ENCODE measurements around the gene KCNH1.

- TF ChIP-seq, protein P1, sequence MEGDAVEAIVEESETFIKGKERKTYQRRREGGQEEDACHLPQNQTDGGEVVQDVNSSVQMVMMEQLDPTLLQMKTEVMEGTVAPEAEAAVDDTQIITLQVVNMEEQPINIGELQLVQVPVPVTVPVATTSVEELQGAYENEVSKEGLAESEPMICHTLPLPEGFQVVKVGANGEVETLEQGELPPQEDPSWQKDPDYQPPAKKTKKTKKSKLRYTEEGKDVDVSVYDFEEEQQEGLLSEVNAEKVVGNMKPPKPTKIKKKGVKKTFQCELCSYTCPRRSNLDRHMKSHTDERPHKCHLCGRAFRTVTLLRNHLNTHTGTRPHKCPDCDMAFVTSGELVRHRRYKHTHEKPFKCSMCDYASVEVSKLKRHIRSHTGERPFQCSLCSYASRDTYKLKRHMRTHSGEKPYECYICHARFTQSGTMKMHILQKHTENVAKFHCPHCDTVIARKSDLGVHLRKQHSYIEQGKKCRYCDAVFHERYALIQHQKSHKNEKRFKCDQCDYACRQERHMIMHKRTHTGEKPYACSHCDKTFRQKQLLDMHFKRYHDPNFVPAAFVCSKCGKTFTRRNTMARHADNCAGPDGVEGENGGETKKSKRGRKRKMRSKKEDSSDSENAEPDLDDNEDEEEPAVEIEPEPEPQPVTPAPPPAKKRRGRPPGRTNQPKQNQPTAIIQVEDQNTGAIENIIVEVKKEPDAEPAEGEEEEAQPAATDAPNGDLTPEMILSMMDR (IDR thresholded peaks at IDR 0.05 in 8 of 11, conservative IDR thresholded peaks at IDR 0.05 in 3 of 11), result no peak
- TF ChIP-seq POLR2A (IDR thresholded peaks at IDR 0.05), result no peak
These were observed 504.7 kb downstream of the KCNH1 start for GRCh38 chr1:210629276-210629675.
